ENCODE measurements around the gene MRPL34.

The MRPL34 gene

GRCh38 chr19:17302391-17303166, 3.1 kb upstream of the MRPL34 start:
- Histone ChIP-seq H3K4me3 (peak overlapping the region; percentile 70 to 83 (median 74)), H3K27ac (peak overlapping the region; percentile 61 to 92 (median 77)), H3K27me3 (no peaks in the 10 kb centered on the region), H4K20me1 (peaks cover 0 to 17% (median 3%) of the 10 kb centered on the region in 11 experiments; a peak in 8 of 22 replicates), H3K4me1 (peaks cover 41 to 64% (median 50%) of the 10 kb centered on the region in 10 experiments), H3K36me3 (peaks cover 28 to 41% (median 34%) of the 10 kb centered on the region in 11 experiments), H3K9ac (peak overlapping the region; percentile 78 to 89 (median 85)), H3K4me2 (peak overlapping the region; percentile 87 to 99 (median 96)), H3K9me3 (replicated peaks in 1 of 11) (peaks cover 6 to 15% (median 14%) of the 10 kb centered on the region in 11 experiments; a peak in 21 of 22 replicates)
- no peak for TF ChIP-seq Cebpa-rat (IDR thresholded peaks at IDR 0.05)

- Histone ChIP-seq H3K4me3 (peak within 1 kb of the TSS; percentile 70 to 83 (median 74)), H3K9ac (peak within 1 kb of the TSS; percentile 78 to 89 (median 85)), H3K27me3 (no peaks in the 10 kb centered on the region), H4K20me1 (peaks cover 0 to 17% (median 3%) of the 10 kb centered on the region in 11 experiments; a peak in 8 of 22 replicates), H3K4me1 (peaks cover 48 to 71% (median 57%) of the 10 kb centered on the region in 10 experiments), H3K9me3 (replicated peaks in 1 of 11) (peaks cover 3 to 8% (median 6%) of the 10 kb centered on the region in 11 experiments; a peak in 21 of 22 replicates), H3K36me3 (peaks cover 20 to 34% (median 27%) of the 10 kb centered on the region in 11 experiments), H3K4me2 (peak within 1 kb of the TSS; percentile 87 to 99 (median 96)), H3K27ac (peak within 1 kb of the TSS; percentile 61 to 92 (median 77))
- TF ChIP-seq Cebpa-rat (IDR thresholded peaks at IDR 0.05): no peak
Observed at GRCh38 chr19:17303167-17303939, 2.3 kb upstream of the MRPL34 start, which contains the start of gene ABHD8. TSS of gene ABHD8 (minus strand) at chr19:17303425. CDS start at chr19:17301616, 1,809 bp downstream.

- H3K27ac ChIP-seq: peak overlapping the region in 9 of 11 experiments; percentile 30 to 92 (median 76); a peak in 15 of 22 replicates
Observed at GRCh38 chr19:17303940-17304267, 1.8 kb upstream of the MRPL34 start.

GRCh38 chr19:17304386-17305215, 1.1 kb upstream of the MRPL34 start:
- Histone ChIP-seq H3K4me2 (peak overlapping the region; percentile 87 to 99 (median 96)), H3K4me1 (peaks cover 55 to 74% (median 64%) of the 10 kb centered on the region in 10 experiments)

More at GRCh38 chr19:17303940-17304267, 1.8 kb upstream of the MRPL34 start:
- peak overlapping the region in 5 of 11 experiments; percentile 84 to 88 (median 87); a peak in 6 of 22 replicates for H3K9ac ChIP-seq
- no peak for TF ChIP-seq Cebpa-rat (IDR thresholded peaks at IDR 0.05)
- H3K27me3 ChIP-seq: no peaks in the 10 kb centered on the region
- H3K36me3 ChIP-seq: peaks cover 14 to 28% (median 21%) of the 10 kb centered on the region in 11 experiments
- H4K20me1 ChIP-seq: peaks cover 0 to 17% (median 3%) of the 10 kb centered on the region in 11 experiments; a peak in 8 of 22 replicates
- H3K9me3 ChIP-seq (replicated peaks in 1 of 11): peaks cover 0 to 2% (median under 1%) of the 10 kb centered on the region in 11 experiments; a peak in 8 of 22 replicates
- peak overlapping the region; percentile 87 to 99 (median 96) for H3K4me2 ChIP-seq
- H3K4me1 ChIP-seq: peaks cover 54 to 77% (median 63%) of the 10 kb centered on the region in 10 experiments
- peak overlapping the region in 5 of 10 experiments; percentile 70 to 83 (median 74); a peak in 5 of 20 replicates for H3K4me3 ChIP-seq

GRCh38 chr19:17305216-17305516, 506 bp upstream of the MRPL34 start:
- H3K36me3 ChIP-seq: peaks cover 10 to 16% (median 15%) of the 10 kb centered on the region in 11 experiments; a peak in 21 of 22 replicates
- peak overlapping the region in 10 of 11 experiments; percentile 21 to 92 (median 51); a peak in 15 of 22 replicates for H3K27ac ChIP-seq
- H4K20me1 ChIP-seq: peaks cover under 1 to 22% (median 7%) of the 10 kb centered on the region in 11 experiments; a peak in 18 of 22 replicates
- TF ChIP-seq Cebpa-rat (IDR thresholded peaks at IDR 0.05): no peak
- H3K27me3 ChIP-seq: no peaks in the 10 kb centered on the region
- peak overlapping the region; percentile 52 to 99 (median 96) for H3K4me2 ChIP-seq
- peak overlapping the region in 3 of 10 experiments; percentile 19 to 77 (median 69); a peak in 5 of 20 replicates for H3K4me3 ChIP-seq
- H3K9ac ChIP-seq: peak overlapping the region in 2 of 11 experiments; percentile 8 to 25; a peak in 3 of 22 replicates
- peaks cover 57 to 72% (median 66%) of the 10 kb centered on the region in 10 experiments for H3K4me1 ChIP-seq
- no peaks in the 10 kb centered on the region for H3K9me3 ChIP-seq (replicated peaks in 1 of 11)

More at GRCh38 chr19:17304386-17305215, 1.1 kb upstream of the MRPL34 start:
- H4K20me1 ChIP-seq: peaks cover 0 to 17% (median 5%) of the 10 kb centered on the region in 11 experiments; a peak in 12 of 22 replicates
- H3K9me3 ChIP-seq (replicated peaks in 1 of 11): no peaks in the 10 kb centered on the region
- H3K4me3 ChIP-seq: peak overlapping the region in 3 of 10 experiments; percentile 19 to 77 (median 69); a peak in 2 of 20 replicates
- peak overlapping the region in 2 of 11 experiments; percentile 8 to 25; a peak in 3 of 22 replicates for H3K9ac ChIP-seq
- H3K27ac ChIP-seq: peak overlapping the region in 10 of 11 experiments; percentile 21 to 92 (median 51); a peak in 16 of 22 replicates
- H3K27me3 ChIP-seq: no peaks in the 10 kb centered on the region
- TF ChIP-seq Cebpa-rat (IDR thresholded peaks at IDR 0.05): no peak
- H3K36me3 ChIP-seq: peaks cover 10 to 21% (median 16%) of the 10 kb centered on the region in 11 experiments; a peak in 21 of 22 replicates

GRCh38 chr19:17306285-17306714, 628 bp downstream of the MRPL34 start:
- Histone ChIP-seq H3K4me2 (peak overlapping the region; percentile 78 to 99 (median 96)), H4K20me1 (peaks cover 5 to 27% (median 14%) of the 10 kb centered on the region in 11 experiments; a peak in 20 of 22 replicates), H3K9me3 (replicated peaks in 1 of 11) (no peaks in the 10 kb centered on the region), H3K36me3 (peaks cover 3 to 13% (median 6%) of the 10 kb centered on the region in 11 experiments; a peak in 21 of 22 replicates), H3K27ac (peak overlapping the region; percentile 73 to 93 (median 89)), H3K27me3 (no peaks in the 10 kb centered on the region), H3K9ac (peak overlapping the region; percentile 83 to 94 (median 88)), H3K4me1 (peaks cover 68 to 75% (median 71%) of the 10 kb centered on the region in 10 experiments), H3K4me3 (peak overlapping the region; percentile 69 to 86 (median 77))
- no peak for TF ChIP-seq Cebpa-rat (IDR thresholded peaks at IDR 0.05)

GRCh38 chr19:17307876-17308377, 2.3 kb downstream of the MRPL34 start:
- peak overlapping the region in 3 of 11 experiments; percentile 12 to 94 (median 88); a peak in 3 of 22 replicates for H3K9ac ChIP-seq
- no peak for TF ChIP-seq Cebpa-rat (IDR thresholded peaks at IDR 0.05)
- peak overlapping the region; percentile 78 to 99 (median 96); a peak in 21 of 22 replicates for H3K4me2 ChIP-seq
- no peaks in the 10 kb centered on the region for H3K9me3 ChIP-seq (replicated peaks in 1 of 11)
- H3K27me3 ChIP-seq: no peaks in the 10 kb centered on the region
- peaks cover 14 to 26% (median 18%) of the 10 kb centered on the region in 11 experiments; a peak in 21 of 22 replicates for H3K36me3 ChIP-seq
- peak overlapping the region in 1 of 11 experiments; percentile 23; a peak in 1 of 22 replicates for H3K27ac ChIP-seq
- H4K20me1 ChIP-seq: peaks cover 21 to 35% (median 30%) of the 10 kb centered on the region in 11 experiments; a peak in 21 of 22 replicates
- no peak overlapping the region for H3K4me3 ChIP-seq
- H3K4me1 ChIP-seq: peaks cover 57 to 71% (median 69%) of the 10 kb centered on the region in 10 experiments
